Measurements from ENCODE around the gene C3orf80.

DNA sequence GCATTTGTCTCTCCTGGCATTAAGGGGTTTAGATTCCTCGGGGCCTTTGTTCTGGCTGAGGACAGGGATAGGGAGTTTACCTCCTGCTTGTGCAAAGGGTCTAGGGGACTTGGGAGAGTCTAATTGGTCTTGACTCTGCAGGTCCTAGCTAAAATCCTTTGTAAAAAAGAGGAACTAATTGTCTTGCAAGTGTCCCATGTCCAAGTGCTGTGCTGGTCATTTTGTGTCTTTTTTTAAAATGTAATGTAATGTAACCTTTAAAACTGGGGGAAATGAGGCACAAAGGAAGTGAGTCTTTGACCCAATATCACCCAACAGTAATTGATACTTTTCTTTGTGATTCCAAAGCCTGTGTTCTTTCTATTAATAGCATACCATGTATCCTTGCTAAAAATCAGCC, 14.9 kb upstream of the C3orf80 start:
- TF ChIP-seq, protein P1, sequence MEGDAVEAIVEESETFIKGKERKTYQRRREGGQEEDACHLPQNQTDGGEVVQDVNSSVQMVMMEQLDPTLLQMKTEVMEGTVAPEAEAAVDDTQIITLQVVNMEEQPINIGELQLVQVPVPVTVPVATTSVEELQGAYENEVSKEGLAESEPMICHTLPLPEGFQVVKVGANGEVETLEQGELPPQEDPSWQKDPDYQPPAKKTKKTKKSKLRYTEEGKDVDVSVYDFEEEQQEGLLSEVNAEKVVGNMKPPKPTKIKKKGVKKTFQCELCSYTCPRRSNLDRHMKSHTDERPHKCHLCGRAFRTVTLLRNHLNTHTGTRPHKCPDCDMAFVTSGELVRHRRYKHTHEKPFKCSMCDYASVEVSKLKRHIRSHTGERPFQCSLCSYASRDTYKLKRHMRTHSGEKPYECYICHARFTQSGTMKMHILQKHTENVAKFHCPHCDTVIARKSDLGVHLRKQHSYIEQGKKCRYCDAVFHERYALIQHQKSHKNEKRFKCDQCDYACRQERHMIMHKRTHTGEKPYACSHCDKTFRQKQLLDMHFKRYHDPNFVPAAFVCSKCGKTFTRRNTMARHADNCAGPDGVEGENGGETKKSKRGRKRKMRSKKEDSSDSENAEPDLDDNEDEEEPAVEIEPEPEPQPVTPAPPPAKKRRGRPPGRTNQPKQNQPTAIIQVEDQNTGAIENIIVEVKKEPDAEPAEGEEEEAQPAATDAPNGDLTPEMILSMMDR (IDR thresholded peaks at IDR 0.05): no peak
- TF ChIP-seq POLR2AphosphoS5 (IDR thresholded peaks at IDR 0.05) (no peak), EP300 (IDR thresholded peaks at IDR 0.05) (no peak)
